Measurements from ENCODE around the gene GLA. TPM values are rescaled to one million over a fixed set of nuclear protein-coding genes. Genes with fewer than 3 reads are reported as not detected.

GLA gene
- total RNA-seq, 1 experiment from 2014 or later = 115 TPM

- ATAC-seq (no peak), DNase-seq (ENCODE audit: low read depth, low spot score) (no peak)
- H3K27ac ChIP-seq (ENCODE audit: low read length) = no peak overlapping the region
- no peaks in the 10 kb centered on the region for H3K27me3 ChIP-seq (ENCODE audit: control insufficient read depth, insufficient read depth, low read length)
- no TSS peak for BruUV-seq (replicated peaks)
- in situ Hi-C loops (cut with HindIII; ENCODE audit: low pct_unique_long_range_greater_than_20kb, low sequenced_read_pairs) (no loop called here), intact Hi-C loops (cut with micrococcal nuclease; ENCODE audit: unreplicated experiment) (no loop called here)
- H3K4me3 ChIP-seq (ENCODE audit: low read depth in 2 of 2, low read length in 2 of 2) = no peak overlapping the region
- no peak for TF ChIP-seq POLR2AphosphoS5 (IDR thresholded peaks at IDR 0.05; ENCODE audit: low read depth, low read length)
- TF ChIP-seq SIN3A (IDR thresholded peaks at IDR 0.05; ENCODE audit: borderline replicate concordance, insufficient read depth, low read depth, low read length) = no peak
- no peak for TF ChIP-seq TCF7L2 (IDR thresholded peaks at IDR 0.05; ENCODE audit: low read depth, low read length)
- no peak for TF ChIP-seq REST (IDR thresholded peaks at IDR 0.05; ENCODE audit: insufficient read depth in 1 of 2, low read depth in 2 of 2, low read length in 1 of 2)
- no peak for TF ChIP-seq CTCF (IDR thresholded peaks at IDR 0.05)
- H3K36me3 ChIP-seq (ENCODE audit: control insufficient read depth, insufficient read depth, low read length) = peaks cover 1% of the 10 kb centered on the region
- H3K4me1 ChIP-seq (ENCODE audit: control insufficient read depth, insufficient read depth, low read length) = no peaks in the 10 kb centered on the region
- POLR2A ChIA-PET = no interaction called here
- no peaks in the 10 kb centered on the region for H3K9me3 ChIP-seq (ENCODE audit: control insufficient read depth, insufficient read depth, low read depth, low read length)
- CTCF ChIA-PET = no interaction called here
Observed at GRCh38 chrX:101386542-101386885, 21.2 kb downstream of the GLA start.

GRCh38 chrX:101385795-101386541 is 21.8 kb downstream of the GLA start, which contains the start of gene BTK:
Gene BTK, minus strand, starts transcription at chrX:101386191. Its CDS starts 10,907 bp downstream, at chrX:101375284.
- Histone ChIP-seq H3K27me3 (ENCODE audit: control insufficient read depth, insufficient read depth, low read length) (no peaks in the 10 kb centered on the region), H3K27ac (ENCODE audit: low read length) (no peak within 1 kb of the TSS), H3K4me3 (ENCODE audit: low read depth in 2 of 2, low read length in 2 of 2) (no peak within 1 kb of the TSS), H3K9me3 (ENCODE audit: control insufficient read depth, insufficient read depth, low read depth, low read length) (no peaks in the 10 kb centered on the region), H3K4me1 (ENCODE audit: control insufficient read depth, insufficient read depth, low read length) (no peaks in the 10 kb centered on the region), H3K36me3 (ENCODE audit: control insufficient read depth, insufficient read depth, low read length) (no peaks in the 10 kb centered on the region)
- BruUV-seq (replicated peaks) = no TSS peak
- no peak for ATAC-seq
- in situ Hi-C loops (cut with HindIII; ENCODE audit: low pct_unique_long_range_greater_than_20kb, low sequenced_read_pairs) (no loop called here), intact Hi-C loops (cut with micrococcal nuclease; ENCODE audit: unreplicated experiment) (no loop called here)
- TF ChIP-seq CTCF (IDR thresholded peaks at IDR 0.05) (no peak), SIN3A (IDR thresholded peaks at IDR 0.05; ENCODE audit: borderline replicate concordance, insufficient read depth, low read depth, low read length) (no peak), TCF7L2 (IDR thresholded peaks at IDR 0.05; ENCODE audit: low read depth, low read length) (no peak), REST (IDR thresholded peaks at IDR 0.05; ENCODE audit: insufficient read depth in 1 of 2, low read depth in 2 of 2, low read length in 1 of 2) (no peak), POLR2AphosphoS5 (IDR thresholded peaks at IDR 0.05; ENCODE audit: low read depth, low read length) (no peak)
- ChIA-PET POLR2A (no interaction called here), CTCF (no interaction called here)
- DNase-seq (ENCODE audit: low read depth, low spot score) = no peak

Measured in Panc1 (cell line).